Central memory CD8-positive, alpha-beta T cell (primary cell): ENCODE measurements around the gene TMC5.

Experiments
- ATAC-seq: fragments of 150-1000 bp; cut with Tn5 transposase; replicated peaks from 2 replicates; pipeline ENCODE4 v1.10.0; 2022; ENCODE audit warnings: mild to moderate bottlenecking, moderate FRiP score, moderate number of reproducible peaks; ENCODE audit not compliant: poor library complexity, severe bottlenecking; ENCODE audit errors: extremely low read depth
- DNase-seq, 2 donors: peaks; one replicate each; pipeline ENCODE4 v3.0.0; 2021; ENCODE audit warnings: low spot score in 2 of 2
- H3K27ac Mint-ChIP-seq: one replicate; pipeline ENCODE4 v1.8.0; 2022; ENCODE audit warnings: low read depth, mild to moderate bottlenecking, moderate library complexity, mixed read lengths
- H3K27me3 Mint-ChIP-seq: one replicate; pipeline ENCODE4 v1.8.0; 2022; ENCODE audit warnings: mixed read lengths
- H3K36me3 Mint-ChIP-seq: one replicate; pipeline ENCODE4 v1.8.0; 2022; ENCODE audit warnings: mild to moderate bottlenecking, moderate library complexity, mixed read lengths; ENCODE audit not compliant: insufficient read depth
- H3K4me1 Mint-ChIP-seq: one replicate; pipeline ENCODE4 v1.8.0; 2022; ENCODE audit warnings: mixed read lengths
- H3K4me3 Mint-ChIP-seq: one replicate; pipeline ENCODE4 v1.8.0; 2022; ENCODE audit warnings: mild to moderate bottlenecking, moderate library complexity, mixed read lengths
- H3K9me3 Mint-ChIP-seq: one replicate; pipeline ENCODE4 v1.8.0; 2022; ENCODE audit warnings: mixed read lengths

Gene TMC5

DNA sequence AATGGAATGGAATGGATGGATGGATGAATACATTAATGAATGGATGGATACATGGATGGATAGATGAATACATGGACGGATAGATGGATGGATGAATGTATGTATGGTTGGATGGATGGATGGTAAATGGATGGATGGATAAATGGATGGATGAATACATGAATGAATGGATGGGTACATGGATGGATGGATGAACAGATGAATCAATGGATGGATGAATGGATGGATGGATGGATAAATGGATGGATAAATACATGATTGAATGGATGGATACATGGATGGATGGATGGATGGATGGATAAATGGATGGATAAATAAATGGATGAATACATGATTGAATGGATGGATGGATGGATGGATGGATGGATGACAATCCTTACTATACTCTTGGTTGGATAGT is 26.0 kb downstream of the TMC5 start:
- no peak for ATAC-seq
- Mint-ChIP-seq H3K4me1 (no peaks in the 10 kb centered on the region), H3K27me3 (peaks cover 26% of the 10 kb centered on the region), H3K4me3 (no peak overlapping the region), H3K9me3 (no peaks in the 10 kb centered on the region), H3K36me3 (no peaks in the 10 kb centered on the region), H3K27ac (no peak overlapping the region)
- DNase-seq, result no peak

DNA sequence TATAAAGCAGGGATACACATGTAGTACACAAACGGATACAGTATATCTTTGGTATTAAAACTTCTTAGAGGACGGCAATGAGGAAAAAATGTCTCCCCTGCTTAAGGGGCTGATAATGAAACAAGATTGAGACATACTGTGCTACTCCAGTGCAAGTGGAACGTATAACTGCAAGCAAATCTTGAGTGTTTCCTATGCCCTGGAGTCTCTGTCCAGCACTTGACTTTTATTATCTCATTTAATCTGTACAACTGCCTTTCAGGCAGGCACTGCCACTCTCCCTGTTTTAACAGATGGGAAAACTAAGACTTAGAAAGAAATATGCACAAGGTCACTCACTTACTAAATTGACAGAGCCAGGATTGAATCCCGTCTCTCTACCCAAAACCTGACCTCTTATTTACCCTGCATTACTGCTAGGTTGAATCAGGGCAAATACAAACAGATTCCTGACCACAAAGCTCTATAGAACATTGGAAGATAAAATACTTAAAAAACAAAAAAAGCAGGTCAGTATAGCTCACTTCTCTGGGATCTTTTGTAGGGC is 28.7 kb downstream of the TMC5 start:
- Mint-ChIP-seq H3K9me3 (no peaks in the 10 kb centered on the region), H3K36me3 (no peaks in the 10 kb centered on the region), H3K27me3 (peaks cover 49% of the 10 kb centered on the region), H3K4me1 (no peaks in the 10 kb centered on the region), H3K27ac (no peak overlapping the region), H3K4me3 (no peak overlapping the region)
- ATAC-seq (no peak), DNase-seq (no peak)

DNA sequence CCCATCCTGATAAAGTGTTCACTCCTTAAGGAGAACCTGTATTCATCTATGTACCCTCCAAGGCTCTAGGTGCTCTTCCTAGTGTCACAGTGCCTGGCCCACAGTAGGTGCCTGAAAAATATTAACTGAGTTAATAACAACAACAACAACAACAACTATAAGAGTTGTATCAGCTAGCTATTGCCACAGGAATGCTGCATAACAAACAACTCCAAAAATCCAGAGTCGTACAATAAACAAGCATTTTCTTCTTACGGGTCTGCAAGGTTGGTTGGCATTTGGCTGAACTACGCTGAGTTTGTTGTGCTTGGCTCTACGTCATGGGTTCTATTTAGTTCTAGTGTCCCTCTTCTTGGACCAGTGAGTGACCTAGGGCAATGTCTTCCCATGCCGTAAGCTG is 29.2 kb downstream of the TMC5 start:
- H3K9me3 Mint-ChIP-seq, result no peaks in the 10 kb centered on the region
- H3K27me3 Mint-ChIP-seq, result peaks cover 52% of the 10 kb centered on the region
- DNase-seq (no peak), ATAC-seq (no peak)
- no peak overlapping the region for H3K4me3 Mint-ChIP-seq
- H3K4me1 Mint-ChIP-seq, result no peaks in the 10 kb centered on the region
- no peak overlapping the region for H3K27ac Mint-ChIP-seq
- H3K36me3 Mint-ChIP-seq, result no peaks in the 10 kb centered on the region

DNA sequence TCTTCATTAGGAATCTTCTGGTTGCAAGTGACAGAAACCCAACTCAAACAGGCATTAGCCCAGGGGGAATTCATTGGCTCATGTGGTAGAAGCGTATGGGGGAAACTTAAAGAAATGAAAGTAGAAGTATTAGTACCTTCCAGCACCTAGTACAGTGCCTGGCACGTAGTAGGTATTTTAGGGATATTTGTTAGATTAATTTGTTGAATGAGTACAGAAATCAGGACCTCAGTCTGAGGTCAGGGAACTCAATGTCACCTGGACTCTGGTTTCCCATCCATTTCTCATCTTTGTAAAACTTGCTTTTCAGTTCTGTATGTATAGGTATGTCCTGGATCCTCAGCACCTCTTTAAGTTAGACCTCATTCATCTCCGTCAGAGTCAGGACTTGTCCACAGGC is 32.5 kb downstream of the TMC5 start:
- no peak overlapping the region for H3K4me3 Mint-ChIP-seq
- H3K36me3 Mint-ChIP-seq, result peaks cover 1% of the 10 kb centered on the region
- no peaks in the 10 kb centered on the region for H3K4me1 Mint-ChIP-seq
- H3K9me3 Mint-ChIP-seq, result no peaks in the 10 kb centered on the region
- DNase-seq (no peak), ATAC-seq (no peak)
- H3K27ac Mint-ChIP-seq, result no peak overlapping the region
- peaks cover 35% of the 10 kb centered on the region for H3K27me3 Mint-ChIP-seq

DNA sequence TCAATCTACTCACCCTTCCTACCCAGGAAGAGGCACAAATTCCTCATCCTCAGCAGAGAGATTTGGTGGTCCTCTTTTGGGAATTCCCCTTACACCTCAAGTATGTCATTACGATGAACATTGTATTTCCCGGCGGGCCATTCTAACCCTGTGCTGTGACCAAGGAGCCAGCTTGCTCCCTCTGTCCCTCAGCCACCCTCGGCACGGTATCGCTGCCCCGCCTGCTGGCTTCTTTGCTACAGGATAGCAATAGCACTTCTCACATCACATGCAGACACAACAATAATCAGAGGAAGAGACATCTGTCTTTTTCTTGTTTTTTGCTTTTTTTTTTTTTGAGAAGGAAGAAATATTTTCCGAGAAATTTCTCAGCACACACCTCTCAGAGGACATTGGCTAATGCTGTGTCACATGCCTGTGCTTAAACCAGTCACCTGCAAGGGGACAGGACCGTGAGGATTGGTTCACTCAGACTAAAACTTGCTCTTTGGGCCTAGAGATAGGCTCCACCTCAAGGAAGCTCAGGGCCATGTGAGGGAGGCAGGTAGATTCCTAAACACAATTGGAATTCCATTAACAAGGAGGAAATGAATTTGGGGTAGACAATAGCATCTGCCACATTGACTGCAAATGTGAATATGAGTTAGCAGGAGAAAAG is 41.2 kb downstream of the TMC5 start:
- no peak overlapping the region for H3K27ac Mint-ChIP-seq
- H3K27me3 Mint-ChIP-seq, result peaks cover 23% of the 10 kb centered on the region
- no peak overlapping the region for H3K4me3 Mint-ChIP-seq
- ATAC-seq, result no peak
- DNase-seq, result no peak
- no peaks in the 10 kb centered on the region for H3K4me1 Mint-ChIP-seq
- no peaks in the 10 kb centered on the region for H3K9me3 Mint-ChIP-seq
- no peaks in the 10 kb centered on the region for H3K36me3 Mint-ChIP-seq

DNA sequence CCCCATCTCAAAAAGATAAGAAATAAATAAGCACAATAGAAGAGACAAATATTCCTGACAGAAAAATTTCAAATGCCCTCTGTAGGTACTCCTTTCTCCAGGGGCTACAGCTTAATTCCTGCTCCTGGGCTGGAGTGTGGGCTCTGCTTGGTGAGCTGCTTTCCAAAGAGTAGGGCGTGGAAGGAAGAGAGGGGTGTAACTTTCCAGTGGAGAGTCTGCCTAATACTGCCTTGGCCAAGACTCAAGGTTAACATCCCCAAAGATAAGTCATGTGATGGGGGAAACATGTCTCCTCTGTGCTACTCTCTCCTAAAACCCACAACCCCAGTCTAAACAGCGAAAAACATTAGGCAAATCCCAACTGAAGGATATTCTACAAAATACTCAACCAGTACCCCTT is 42.7 kb downstream of the TMC5 start:
- no peaks in the 10 kb centered on the region for H3K36me3 Mint-ChIP-seq
- DNase-seq (no peak), ATAC-seq (no peak)
- H3K4me1 Mint-ChIP-seq, result no peaks in the 10 kb centered on the region
- no peaks in the 10 kb centered on the region for H3K9me3 Mint-ChIP-seq
- peaks cover 23% of the 10 kb centered on the region for H3K27me3 Mint-ChIP-seq
- no peak overlapping the region for H3K4me3 Mint-ChIP-seq
- H3K27ac Mint-ChIP-seq, result no peak overlapping the region

DNA sequence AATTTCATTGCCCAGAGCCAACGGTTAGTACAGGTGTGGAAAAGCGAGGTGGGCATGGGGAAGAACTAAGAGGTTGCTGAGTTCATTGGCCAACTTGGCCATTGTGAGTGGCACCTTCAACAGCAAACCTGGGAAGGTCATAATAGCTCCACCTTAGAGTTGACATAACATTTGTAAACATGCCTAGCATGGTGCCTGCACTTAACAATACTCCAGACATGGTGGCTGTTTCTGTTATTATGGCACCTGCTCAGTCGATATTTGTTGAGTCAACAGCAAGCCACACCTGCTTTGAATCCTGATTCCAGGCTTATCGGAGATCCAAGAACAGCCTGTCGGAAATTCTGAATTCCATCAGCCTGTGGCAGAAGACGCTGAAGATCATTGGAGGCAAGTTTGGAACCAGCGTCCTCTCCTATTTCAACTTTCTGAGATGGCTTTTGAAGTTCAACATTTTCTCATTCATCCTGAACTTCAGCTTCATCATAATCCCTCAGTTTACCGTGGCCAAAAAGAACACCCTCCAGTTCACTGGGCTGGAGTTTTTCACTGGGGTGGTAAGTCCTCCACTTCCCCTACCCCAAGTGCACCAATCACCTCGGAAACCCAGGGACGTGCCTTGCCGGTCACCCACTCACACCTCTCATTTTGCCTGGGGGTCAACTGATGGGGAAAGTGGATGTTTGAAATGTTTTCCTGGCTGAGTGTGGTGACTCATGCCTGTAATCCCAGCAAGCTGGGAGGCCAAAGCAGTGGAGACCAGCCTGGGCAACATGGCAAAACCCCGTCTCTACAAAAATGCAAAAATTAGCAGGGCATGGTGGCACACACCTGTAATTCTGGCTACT is 46.0 kb downstream of the TMC5 start:
- DNase-seq (no peak), ATAC-seq (no peak)
- Mint-ChIP-seq H3K4me3 (no peak overlapping the region), H3K27me3 (peaks cover 23% of the 10 kb centered on the region), H3K9me3 (no peaks in the 10 kb centered on the region), H3K27ac (no peak overlapping the region), H3K36me3 (no peaks in the 10 kb centered on the region), H3K4me1 (no peaks in the 10 kb centered on the region)

DNA sequence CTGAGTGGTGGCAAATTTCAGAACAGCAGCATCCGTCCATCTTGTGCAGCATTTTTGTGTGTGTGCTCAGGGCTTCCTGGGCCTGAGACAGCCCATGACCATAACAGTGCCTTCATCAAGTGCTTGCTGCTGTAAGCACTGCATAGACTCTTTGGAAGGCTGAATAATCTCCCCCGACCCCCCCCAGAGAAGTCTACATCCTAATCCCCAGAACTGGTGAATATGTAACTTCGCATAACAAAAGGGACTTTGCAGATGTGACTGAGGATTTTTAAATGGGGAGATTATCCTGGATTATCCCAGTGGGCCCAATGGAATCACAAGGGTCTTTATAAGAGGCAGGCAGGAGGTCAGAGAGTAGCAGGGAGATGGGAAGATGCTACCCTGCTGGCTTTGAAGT is 50.6 kb downstream of the TMC5 start:
- DNase-seq (no peak), ATAC-seq (no peak)
- H3K36me3 Mint-ChIP-seq, result no peaks in the 10 kb centered on the region
- no peak overlapping the region for H3K4me3 Mint-ChIP-seq
- no peaks in the 10 kb centered on the region for H3K9me3 Mint-ChIP-seq
- no peak overlapping the region for H3K27ac Mint-ChIP-seq
- H3K4me1 Mint-ChIP-seq, result no peaks in the 10 kb centered on the region
- no peaks in the 10 kb centered on the region for H3K27me3 Mint-ChIP-seq

DNA sequence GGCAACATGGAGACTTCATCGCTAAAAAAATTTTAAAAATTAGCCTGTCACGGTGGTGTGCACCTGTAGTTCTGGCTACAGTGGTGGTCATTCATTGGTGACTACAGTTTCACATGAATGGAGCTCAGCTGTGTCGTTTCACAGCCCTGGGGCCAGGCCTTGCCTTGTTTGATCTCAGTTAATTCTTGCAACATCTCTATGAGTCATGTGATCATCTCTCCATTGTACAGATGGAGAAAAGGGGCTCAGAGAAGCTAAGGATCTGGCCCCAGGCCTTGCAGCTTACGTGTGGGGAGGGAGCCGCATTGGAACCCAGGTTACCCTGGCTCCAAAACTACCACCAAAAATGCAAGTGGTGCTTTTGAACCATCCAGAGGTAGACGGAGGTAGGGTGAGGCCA is 54.8 kb downstream of the TMC5 start:
- Mint-ChIP-seq H3K4me1 (no peaks in the 10 kb centered on the region), H3K36me3 (no peaks in the 10 kb centered on the region), H3K27ac (no peak overlapping the region), H3K4me3 (no peak overlapping the region), H3K9me3 (no peaks in the 10 kb centered on the region), H3K27me3 (no peaks in the 10 kb centered on the region)
- ATAC-seq (no peak), DNase-seq (no peak)

DNA sequence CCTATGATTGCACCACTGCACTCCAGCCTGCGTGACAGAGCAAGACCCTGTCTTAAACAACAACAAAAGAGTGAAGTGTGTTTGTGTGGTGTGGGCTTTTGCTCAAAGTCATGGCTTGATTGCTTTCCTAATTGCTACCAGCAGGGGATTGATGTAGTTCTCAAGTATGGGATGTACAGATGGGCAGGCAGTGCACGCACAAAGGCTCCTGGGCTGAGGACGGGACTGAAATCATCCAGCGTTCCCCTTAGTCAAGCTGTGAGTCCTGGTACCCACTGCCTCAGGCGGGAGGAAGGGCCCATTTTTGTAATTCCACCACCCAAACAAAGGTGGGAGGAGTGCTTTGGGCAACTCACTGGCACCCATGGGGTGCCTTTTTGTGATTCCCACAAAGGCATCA is 56.9 kb downstream of the TMC5 start:
- Mint-ChIP-seq H3K4me3 (no peak overlapping the region), H3K27me3 (peaks cover 15% of the 10 kb centered on the region), H3K27ac (no peak overlapping the region), H3K36me3 (no peaks in the 10 kb centered on the region), H3K9me3 (no peaks in the 10 kb centered on the region), H3K4me1 (no peaks in the 10 kb centered on the region)
- no peak for ATAC-seq
- no peak for DNase-seq

DNA sequence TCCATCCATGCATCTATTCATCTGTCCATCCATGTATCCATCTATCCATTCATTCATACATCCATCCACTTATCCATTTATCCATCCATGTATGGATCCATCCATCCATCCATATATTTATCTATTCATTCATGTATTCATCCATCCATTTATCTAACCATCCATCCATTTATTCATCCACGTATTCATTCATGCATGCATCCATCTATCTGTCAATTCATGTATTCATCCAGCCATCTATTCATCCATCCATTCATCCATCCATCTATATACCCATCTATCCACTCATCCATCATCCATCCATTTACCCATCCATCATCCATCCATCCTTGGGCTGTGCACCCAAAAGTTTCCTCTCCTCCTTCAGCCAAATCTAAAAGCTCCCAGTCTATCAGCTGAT is 60.8 kb downstream of the TMC5 start:
- Mint-ChIP-seq H3K36me3 (no peaks in the 10 kb centered on the region), H3K27me3 (peaks cover 15% of the 10 kb centered on the region), H3K4me3 (no peak overlapping the region), H3K27ac (no peak overlapping the region), H3K4me1 (no peaks in the 10 kb centered on the region), H3K9me3 (no peaks in the 10 kb centered on the region)
- DNase-seq (no peak), ATAC-seq (no peak)

DNA sequence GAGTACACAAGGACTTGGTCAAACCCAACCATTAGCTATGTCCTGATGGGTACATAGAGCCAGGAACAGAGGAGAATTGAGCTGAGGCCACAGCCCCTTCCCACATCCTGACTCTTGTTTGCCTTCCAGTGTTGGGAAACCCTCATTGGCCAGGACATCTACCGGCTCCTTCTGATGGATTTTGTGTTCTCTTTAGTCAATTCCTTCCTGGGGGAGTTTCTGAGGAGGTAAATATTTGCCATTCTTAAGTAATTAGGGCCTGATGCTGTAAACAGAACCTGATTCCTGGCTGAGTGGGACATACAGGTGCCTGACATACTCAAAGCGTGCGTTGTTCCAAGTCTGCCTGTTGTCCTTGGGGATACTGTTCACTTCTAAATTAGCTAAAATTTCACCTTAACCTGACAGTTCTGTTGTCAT is 61.6 kb downstream of the TMC5 start:
- Mint-ChIP-seq H3K27me3 (peaks cover 15% of the 10 kb centered on the region), H3K4me3 (no peak overlapping the region), H3K4me1 (no peaks in the 10 kb centered on the region), H3K36me3 (no peaks in the 10 kb centered on the region), H3K9me3 (no peaks in the 10 kb centered on the region), H3K27ac (no peak overlapping the region)
- ATAC-seq (no peak), DNase-seq (no peak)

DNA sequence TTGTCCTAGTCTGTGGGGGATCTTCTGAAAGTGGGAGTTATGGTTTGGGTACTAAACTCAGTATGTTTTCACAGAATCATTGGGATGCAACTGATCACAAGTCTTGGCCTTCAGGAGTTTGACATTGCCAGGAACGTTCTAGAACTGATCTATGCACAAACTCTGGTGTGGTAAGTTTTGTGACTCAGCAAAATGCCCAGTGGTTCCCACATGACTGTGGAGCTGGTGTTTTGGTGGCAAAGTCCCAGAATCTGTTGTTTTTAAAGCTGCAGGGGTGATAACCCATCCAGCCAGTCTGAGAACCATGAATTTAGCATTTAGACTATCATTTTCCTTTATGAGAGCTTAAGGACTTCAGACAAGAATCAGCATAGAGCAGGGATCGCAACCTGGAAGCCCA is 63.6 kb downstream of the TMC5 start:
- ATAC-seq (no peak), DNase-seq (no peak)
- Mint-ChIP-seq H3K9me3 (no peaks in the 10 kb centered on the region), H3K4me3 (no peak overlapping the region), H3K27ac (no peak overlapping the region), H3K27me3 (peaks cover 15% of the 10 kb centered on the region), H3K36me3 (no peaks in the 10 kb centered on the region), H3K4me1 (no peaks in the 10 kb centered on the region)
